GM19043 (cell line): ENCODE results near the gene KCTD1.

Experiments used
- ATAC-seq: cut with Tn5 transposase; IDR thresholded peaks from one replicate; pipeline ENCODE4 v1.9.1; 2021; ENCODE audit warnings: low read depth; ENCODE audit not compliant: unreplicated experiment

Gene KCTD1

DNA sequence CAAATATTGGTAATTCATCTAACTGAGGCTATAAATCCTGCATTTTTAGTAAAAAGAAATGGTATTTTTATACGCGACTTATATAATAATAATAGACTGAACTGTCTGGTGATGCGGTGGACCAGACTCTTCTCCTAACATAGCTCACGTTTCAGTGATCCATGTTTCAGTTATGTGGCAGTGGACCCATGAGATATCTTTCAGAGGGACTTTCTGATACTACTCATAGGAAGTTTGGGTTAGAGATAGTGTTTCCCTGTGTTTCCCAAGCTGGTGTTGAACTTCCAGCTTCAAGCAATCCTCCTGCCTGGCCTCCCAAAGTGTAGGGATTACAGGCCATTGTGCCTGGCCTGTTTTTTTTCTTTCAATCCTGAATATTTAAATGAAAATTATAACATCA, 59.2 kb downstream of the KCTD1 start:
- no peak for ATAC-seq

DNA sequence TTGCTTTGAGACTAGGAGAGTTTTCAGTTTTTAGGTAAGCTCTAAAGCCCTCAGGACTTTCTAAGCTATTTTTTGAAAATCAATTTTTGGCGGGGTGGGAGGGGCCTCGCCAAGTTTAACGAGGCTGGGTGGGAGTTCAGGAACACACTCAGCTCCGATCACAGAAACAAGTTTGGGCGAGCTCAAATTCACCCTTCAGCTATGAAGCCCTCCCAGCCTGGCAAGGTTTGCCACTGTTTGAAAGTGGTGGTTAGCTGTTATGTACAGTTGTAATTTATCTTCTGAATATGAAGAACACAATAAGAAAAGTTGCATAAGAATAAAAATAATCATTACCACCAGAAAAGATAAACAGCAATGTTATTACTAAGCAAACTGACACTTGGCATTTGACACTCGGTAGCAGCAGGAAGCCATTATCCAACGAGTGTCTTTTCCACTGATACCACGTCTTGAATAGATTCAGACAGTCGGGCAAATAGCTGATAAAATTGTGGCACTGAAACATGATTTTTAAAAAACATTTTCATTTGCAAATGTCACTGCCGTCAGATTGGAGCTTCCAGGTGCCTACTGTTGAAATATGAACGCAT, 59.8 kb downstream of the KCTD1 start:
- no peak for ATAC-seq

DNA sequence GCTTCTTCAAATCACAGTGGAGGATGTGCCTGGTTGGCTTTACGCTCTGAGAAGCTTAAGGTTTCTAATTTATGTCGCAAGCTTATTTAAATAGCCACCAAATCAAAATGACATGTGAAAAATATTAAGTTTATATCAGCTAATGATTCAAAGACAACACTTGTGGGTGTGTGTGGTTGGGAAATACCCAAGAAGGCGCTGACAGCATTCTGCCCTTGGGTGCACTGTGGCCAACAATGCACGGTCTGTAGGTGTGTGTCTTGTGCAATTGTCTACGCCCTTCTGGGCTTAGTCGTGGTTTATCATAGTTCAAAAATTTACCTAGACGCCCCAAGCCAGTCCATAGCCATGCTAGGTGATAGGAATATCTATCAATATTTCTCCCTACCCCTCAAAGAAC, 60.9 kb downstream of the KCTD1 start:
- peak; percentile 54 for ATAC-seq

DNA sequence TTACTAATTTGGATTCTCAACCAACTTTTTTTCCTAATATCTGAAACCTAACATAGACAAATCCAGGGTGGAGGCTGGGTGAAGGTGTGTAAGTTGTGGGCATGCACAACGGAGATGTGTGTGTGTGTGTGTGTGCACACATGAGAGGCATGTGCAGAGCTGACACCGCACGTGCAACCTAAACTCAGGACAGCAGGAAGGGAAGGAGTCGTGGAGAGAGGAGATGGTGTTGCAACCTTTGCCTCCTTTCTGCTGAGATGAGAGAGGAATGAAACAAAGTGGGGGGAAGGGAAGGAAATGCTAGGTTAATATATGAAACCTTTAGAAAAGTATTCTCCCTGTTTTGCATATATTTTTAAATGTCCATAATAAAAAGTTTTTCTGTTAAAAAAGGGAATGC, 64.7 kb downstream of the KCTD1 start:
- no peak for ATAC-seq

DNA sequence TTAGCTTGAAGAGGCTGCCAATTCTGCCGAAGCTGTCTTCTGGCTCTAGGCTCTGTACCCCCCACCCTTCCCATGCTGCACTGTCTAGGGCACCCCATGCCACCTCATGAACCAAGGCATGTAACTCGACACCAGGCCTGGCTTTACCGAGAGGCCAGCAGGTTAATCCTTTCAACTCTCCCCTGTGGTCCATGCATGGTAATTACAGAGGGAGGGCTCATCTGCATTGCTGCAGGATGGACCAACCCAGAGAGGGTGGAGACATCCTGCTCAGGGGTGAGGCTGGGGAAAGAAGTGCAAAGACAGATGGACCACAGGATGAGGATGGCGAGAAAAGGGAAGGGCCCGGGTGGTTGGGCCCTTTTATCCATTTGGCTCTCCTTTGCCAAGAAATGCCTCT, 65.8 kb downstream of the KCTD1 start:
- no peak for ATAC-seq

DNA sequence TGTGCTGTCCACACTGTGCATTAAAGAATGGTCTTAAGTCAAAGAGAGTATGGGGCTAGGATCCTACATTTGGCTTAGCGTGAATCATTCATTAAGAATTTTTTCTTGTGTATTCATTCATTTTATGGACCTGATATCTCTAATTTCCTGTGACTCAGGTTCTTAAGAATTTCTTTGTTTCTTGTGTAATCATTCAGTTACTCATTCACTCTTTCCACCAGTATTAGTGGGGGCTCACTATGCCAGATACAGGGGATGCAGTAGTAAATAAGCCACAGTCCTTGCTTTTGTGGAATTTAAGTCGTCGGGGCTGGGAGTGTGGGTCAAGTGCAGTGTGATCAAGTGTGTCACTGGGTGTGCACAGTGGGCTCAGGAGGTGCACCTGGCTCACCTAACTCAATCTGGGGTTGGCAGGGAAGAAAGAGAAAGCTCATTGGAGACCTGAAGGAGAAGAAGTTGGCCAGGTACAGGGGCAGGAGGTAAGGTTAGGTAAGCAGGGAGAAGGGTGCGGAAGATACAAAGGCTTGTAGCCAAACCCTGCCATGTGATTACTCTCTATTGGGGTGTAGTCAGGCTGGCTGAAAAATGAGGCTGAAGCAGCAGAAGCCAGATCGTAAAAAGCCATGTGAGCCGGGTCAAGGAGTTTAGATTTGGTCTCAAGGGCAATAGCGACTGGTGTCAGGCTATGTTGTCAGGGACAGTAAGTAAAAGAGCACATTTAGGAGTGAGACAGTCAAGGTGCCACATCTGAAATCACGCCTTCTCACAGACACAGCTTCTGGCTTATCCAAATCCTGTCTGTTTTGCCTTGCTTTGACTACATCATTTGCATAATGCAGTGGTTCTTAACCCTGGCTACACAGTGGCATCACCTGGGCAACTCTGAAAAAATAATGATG, 67.2 kb downstream of the KCTD1 start:
- no peak for ATAC-seq

DNA sequence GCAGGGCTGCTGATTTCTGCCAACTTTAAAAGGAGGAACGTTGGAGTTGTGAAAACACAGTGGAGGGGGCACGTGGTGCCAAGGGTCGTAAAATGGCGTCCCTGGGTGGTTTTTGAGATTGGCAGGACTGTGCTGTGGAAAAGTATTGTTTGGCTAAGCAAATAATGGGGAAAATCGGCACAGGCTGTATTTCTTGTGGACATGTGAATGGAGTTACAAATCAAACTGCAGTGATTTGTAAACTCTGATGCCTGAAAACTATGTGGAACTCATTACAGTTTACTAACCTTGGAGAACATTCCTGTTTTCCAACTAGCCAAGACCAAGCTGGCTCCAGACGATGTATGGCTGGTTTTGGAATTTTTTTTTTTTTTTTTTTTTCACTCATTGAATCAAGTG, 68.7 kb downstream of the KCTD1 start:
- ATAC-seq = no peak

- no peak for ATAC-seq
Observed at GRCh38 chr18:26479065-26479680, 69.2 kb downstream of the KCTD1 start.

DNA sequence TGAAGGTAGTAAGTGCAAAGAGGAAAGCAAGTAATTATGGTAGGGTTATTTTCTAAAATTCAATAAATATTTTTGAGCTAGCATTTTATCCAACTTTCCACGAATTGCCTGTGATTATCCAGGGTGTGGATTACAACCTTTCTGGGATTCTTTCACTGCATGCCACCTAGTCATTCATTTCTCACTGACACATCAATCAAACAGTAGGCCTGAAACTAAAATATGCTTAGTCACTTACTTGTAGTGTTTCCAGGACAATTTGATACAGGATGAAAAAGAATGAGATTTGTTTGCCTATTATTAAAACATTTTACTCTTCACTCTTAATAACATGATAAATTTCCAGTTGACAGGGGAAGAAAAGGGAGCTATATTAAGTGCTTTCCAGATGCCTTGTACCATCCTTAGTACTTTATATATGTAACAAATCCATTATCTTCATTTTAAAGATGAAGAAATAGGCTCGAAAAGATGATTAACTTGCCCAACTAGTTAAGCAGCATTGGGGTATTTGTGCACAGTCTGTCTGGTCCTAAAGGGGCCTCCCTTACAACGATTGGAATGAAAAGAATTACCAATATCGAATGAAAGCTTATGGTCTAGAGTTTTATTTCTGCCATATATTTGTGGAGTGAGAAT, 70.4 kb downstream of the KCTD1 start:
- no peak for ATAC-seq

GRCh38 chr18:26476697-26477096, 71.7 kb downstream of the KCTD1 start:
- no peak for ATAC-seq

DNA sequence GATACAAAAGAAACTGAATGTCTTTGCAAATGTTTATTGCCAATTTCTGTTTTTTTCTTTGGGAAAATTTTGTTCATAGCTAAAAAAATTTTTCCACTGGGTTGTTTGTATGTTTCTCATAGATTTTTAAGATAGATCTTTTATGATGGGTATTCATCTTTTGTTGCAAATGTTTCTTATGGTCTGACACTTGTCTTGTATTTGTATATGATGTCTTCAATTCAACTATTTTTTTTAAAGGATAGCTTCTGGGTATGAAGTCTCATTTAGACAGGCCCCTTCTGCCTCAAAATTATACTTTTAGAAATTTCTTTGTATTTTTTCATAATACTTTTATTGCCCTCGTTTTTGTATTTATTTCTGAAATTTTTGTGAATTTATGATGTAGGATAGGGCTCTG, 73.8 kb downstream of the KCTD1 start:
- ATAC-seq = no peak

- no peak for ATAC-seq
Observed at GRCh38 chr18:26473672-26474071, 74.7 kb downstream of the KCTD1 start.

DNA sequence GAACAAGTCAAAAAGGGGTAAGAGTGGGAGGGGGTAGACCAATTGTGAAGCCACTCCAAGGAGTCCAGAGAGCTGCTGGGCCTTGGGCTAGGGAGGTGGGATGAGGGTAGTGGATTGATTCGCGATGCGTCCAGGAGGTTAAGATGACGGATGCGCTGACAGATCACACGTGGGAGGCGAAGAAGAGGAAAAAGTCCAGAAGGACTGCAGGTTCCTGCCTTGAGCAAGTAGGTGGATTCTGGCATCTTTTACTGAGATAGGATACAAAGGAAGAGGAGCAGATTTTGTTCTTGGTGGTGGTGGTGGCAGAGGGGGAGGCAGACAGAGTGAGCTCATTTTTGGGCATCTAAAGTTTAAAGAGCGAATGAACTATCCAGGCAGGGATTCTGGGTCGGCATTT, 76.5 kb downstream of the KCTD1 start:
- ATAC-seq = no peak

DNA sequence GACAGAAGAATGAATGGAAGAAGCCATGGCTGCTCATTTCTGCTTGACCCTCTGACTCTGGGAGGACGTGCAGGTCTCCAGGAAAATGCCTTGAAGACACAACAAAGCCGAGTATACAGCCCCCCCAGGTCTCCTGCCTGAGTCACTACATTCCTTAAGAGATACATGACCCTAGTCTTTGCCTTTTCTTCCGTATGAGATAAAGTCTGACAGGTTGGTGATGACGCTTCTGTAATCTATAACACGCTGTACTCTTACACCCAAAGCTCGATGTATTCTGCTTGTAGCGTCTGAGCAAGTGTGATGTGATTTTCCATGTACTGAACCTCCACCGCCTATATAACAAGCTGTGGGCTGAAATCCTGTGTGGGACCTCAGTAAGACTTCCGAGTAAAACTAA, 77.3 kb downstream of the KCTD1 start:
- no peak for ATAC-seq

- ATAC-seq = peak; percentile 92
Observed at GRCh38 chr18:26470011-26470637, 78.2 kb downstream of the KCTD1 start.

DNA sequence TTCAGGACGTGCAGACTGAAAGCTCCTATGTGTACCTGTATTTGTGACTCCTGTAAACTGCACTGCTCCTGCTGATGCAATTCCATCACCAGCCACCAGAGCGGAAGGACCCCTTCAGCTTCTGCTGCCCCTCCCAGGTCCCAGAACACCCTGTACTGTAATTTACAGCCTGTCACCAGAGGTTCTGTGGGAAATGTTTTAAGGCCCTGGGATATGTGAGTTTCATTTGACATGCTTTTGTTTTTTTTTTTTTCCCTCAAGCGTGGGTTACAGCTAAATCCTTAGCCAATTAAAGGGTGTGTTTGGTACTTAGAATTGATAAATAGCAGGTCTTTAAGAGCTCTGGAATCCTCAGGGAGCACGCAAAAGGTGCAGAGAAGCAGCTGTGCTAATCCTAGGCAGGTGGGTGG, 79.4 kb downstream of the KCTD1 start:
- no peak for ATAC-seq

DNA sequence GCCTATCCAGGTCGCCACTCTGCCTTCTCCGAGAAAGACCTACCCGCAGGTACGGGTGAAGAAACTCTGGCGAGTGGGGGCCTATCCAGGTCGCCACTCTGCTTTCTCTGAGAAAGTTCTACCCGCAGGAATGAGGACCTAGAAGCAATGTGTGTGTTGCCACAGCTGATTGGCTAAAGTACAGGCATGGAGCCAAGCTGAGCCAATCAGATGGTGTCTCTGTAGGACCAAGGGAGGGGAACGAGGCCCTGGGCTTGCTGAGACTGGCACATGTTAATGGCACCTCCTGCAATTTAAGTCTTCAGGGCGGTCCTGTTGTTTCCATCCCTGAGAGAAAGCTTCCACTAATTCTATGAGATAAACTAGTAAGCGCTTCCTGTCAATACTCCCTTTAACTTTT, 82.3 kb downstream of the KCTD1 start:
- no peak for ATAC-seq

- ATAC-seq = no peak
Observed at GRCh38 chr18:26465431-26465830, 82.9 kb downstream of the KCTD1 start.

GRCh38 chr18:26464128-26465011, 84.0 kb downstream of the KCTD1 start:
- ATAC-seq = no peak

DNA sequence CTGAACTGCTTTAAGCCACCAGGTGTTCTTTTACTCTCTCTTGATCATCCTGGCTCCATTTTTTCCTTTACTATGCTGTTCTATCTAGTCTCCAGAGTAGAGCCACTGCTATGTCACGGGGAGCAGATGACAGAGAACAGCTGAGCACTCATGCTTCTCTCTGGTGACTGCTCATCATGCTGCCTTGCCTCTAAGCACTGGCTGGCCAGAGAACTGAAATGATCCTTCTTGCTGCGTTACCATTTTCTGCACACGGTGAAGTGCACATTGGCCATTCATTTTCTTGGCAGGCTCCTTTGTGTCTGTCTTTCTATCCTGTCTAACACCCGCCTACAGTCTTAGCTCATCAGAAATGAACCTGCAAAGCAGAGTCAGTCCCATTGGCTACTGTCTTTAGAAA, 86.0 kb downstream of the KCTD1 start:
- ATAC-seq = no peak
